HG02938 (cell line): ENCODE results near the gene ABHD16B.

Source experiments
- ATAC-seq: cut with Tn5 transposase; IDR thresholded peaks from one replicate; pipeline ENCODE4 v1.9.1; 2021; ENCODE audit warnings: mild to moderate bottlenecking, moderate library complexity; ENCODE audit not compliant: unreplicated experiment

The ABHD16B gene

GRCh38 chr20:63861365-63861934 lies at the start of gene ABHD16B:
Gene ABHD16B (plus strand): TSS chr20:63861498. CDS start chr20:63861541, 43 bp downstream.
- ATAC-seq, result no peak

- no peak for ATAC-seq
Measured at GRCh38 chr20:63814891-63815614, 46.2 kb upstream of the ABHD16B start.

- ATAC-seq, result no peak
Measured at GRCh38 chr20:63815615-63816253, 45.6 kb upstream of the ABHD16B start.

GRCh38 chr20:63819224-63819921 lies 41.9 kb upstream of the ABHD16B start:
- no peak for ATAC-seq

- no peak for ATAC-seq
Measured at GRCh38 chr20:63821811-63822210, 39.5 kb upstream of the ABHD16B start.

GRCh38 chr20:63822276-63822696 lies 39.0 kb upstream of the ABHD16B start:
- ATAC-seq, result no peak

- no peak for ATAC-seq
Measured at GRCh38 chr20:63823691-63824311, 37.5 kb upstream of the ABHD16B start.

- ATAC-seq, result no peak
Measured at GRCh38 chr20:63825331-63826118, 35.8 kb upstream of the ABHD16B start.

GRCh38 chr20:63826753-63827152 lies 34.5 kb upstream of the ABHD16B start:
- ATAC-seq, result no peak

- ATAC-seq, result no peak
Measured at GRCh38 chr20:63828124-63828523, 33.2 kb upstream of the ABHD16B start.

GRCh38 chr20:63828545-63828944 lies 32.8 kb upstream of the ABHD16B start:
- no peak for ATAC-seq

GRCh38 chr20:63828951-63829350 lies 32.3 kb upstream of the ABHD16B start:
- no peak for ATAC-seq

GRCh38 chr20:63829603-63829944 lies 31.7 kb upstream of the ABHD16B start:
- no peak for ATAC-seq

- no peak for ATAC-seq
Measured at GRCh38 chr20:63829945-63830835, 31.1 kb upstream of the ABHD16B start.

GRCh38 chr20:63830841-63831588 lies 30.3 kb upstream of the ABHD16B start, which contains the start of gene ZBTB46:
Gene ZBTB46 (minus strand): TSS chr20:63831264. CDS start chr20:63790757, 40,507 bp downstream.
- ATAC-seq, result peak; percentile 48

- no peak for ATAC-seq
Measured at GRCh38 chr20:63831646-63831992, 29.7 kb upstream of the ABHD16B start.

GRCh38 chr20:63831993-63832686 lies 29.2 kb upstream of the ABHD16B start:
- ATAC-seq, result no peak
